Upper lobe of left lung (tissue), 6 donors: ENCODE results near the gene RBFOX2. TPM values are rescaled to one million over a fixed set of nuclear protein-coding genes. Genes with fewer than 3 reads are reported as not detected.

Experiments
- ATAC-seq, 2 donors: fragments of 200-7000 bp; cut with Tn5 transposase; one replicate each; pipeline ENCODE4 v1.9.1; 2022; ENCODE audit warnings: mild to moderate bottlenecking in 2 of 2, moderate library complexity in 2 of 2; ENCODE audit not compliant: low FRiP score in 2 of 2
- DNase-seq, 2 donors: peaks; one replicate each; pipeline ENCODE4 v3.0.0-alpha.2; 2019 to 2020
- H3K27ac ChIP-seq, 4 donors: fragments of 200-600 bp; sonication (generic); one replicate each; pipeline ENCODE4 v1.5.1; 2016 to 2019
- H3K27me3 ChIP-seq, 4 donors: fragments of 200-600 bp; sonication (generic); one replicate each; pipeline ENCODE4 v1.5.1; 2017 to 2019
- H3K36me3 ChIP-seq, 4 donors: fragments of 200-600 bp; sonication (generic); one replicate each; pipeline ENCODE4 v1.5.1; 2016 to 2019
- H3K4me1 ChIP-seq, 4 donors: fragments of 200-600 bp; sonication (generic); one replicate each; pipeline ENCODE4 v1.5.1; 2018 to 2019
- H3K4me3 ChIP-seq, 4 donors: fragments of 200-600 bp; sonication (generic); one replicate each; pipeline ENCODE4 v1.5.1; 2017 to 2019; ENCODE audit warnings: mild to moderate bottlenecking in 2 of 4, moderate library complexity in 1 of 4
- H3K9me3 ChIP-seq, 4 donors: fragments of 200-600 bp; sonication (generic); one replicate each; pipeline ENCODE4 v1.5.1; 2018 to 2019
- EP300 ChIP-seq, 4 donors: sonication (generic); formaldehyde crosslinking; IDR thresholded peaks; one replicate each; pipeline ENCODE4 v1.5.1; 2017; ENCODE audit warnings: antibody characterized with exemption in 4 of 4, control low read depth in 2 of 4
- POLR2A ChIP-seq, 4 donors: fragments of 450-650 bp; IDR thresholded peaks; one replicate each; pipeline ENCODE4 v1.5.1; 2016 to 2017; ENCODE audit warnings: antibody characterized with exemption in 4 of 4, mild to moderate bottlenecking in 2 of 4
- POLR2AphosphoS5 ChIP-seq, 2 donors: sonication (generic); formaldehyde crosslinking; IDR thresholded peaks; one replicate each; pipeline ENCODE4 v1.5.1; 2017; ENCODE audit warnings: antibody characterized with exemption in 2 of 2
- WGBS, 2 donors: methylation state at CpG; one replicate each; pipeline ENCODE4 v1.1.5; 2017 to 2018; 5-methylcytosine and 5-hydroxymethylcytosine counted together
- total RNA-seq, 6 donors: library from RNA; depleted of rRNA in 4 of 6; stranded (reverse); fragments of >200 nt in 4 of 6; gene quantifications; one replicate each; pipeline versions ENCODE4 v1.1.0 to v1.2.1, GENCODE V29; 2016 to 2021
- TF ChIP-seq, protein P1 (sequence below), 6 experiments: fragments of 450-650 bp in 4 of 6; fragments of 200-600 bp in 2 of 6; sonication (generic) in 2 of 6; IDR thresholded peaks; one replicate each; pipeline ENCODE4 v1.5.1; 2016 to 2019; ENCODE audit warnings: antibody characterized with exemption in 6 of 6
- donor health status: DM: no; HTN: no; CAD: no; lungs with moderate emphysema.
- donor health status: DM: no; HTN: yes; CAD: no; lungs with severe emphysema.

The RBFOX2 gene
- total RNA-seq, 6 donors from 2014 or later, result 47.8 to 86.4 (median 54.5) TPM

DNA sequence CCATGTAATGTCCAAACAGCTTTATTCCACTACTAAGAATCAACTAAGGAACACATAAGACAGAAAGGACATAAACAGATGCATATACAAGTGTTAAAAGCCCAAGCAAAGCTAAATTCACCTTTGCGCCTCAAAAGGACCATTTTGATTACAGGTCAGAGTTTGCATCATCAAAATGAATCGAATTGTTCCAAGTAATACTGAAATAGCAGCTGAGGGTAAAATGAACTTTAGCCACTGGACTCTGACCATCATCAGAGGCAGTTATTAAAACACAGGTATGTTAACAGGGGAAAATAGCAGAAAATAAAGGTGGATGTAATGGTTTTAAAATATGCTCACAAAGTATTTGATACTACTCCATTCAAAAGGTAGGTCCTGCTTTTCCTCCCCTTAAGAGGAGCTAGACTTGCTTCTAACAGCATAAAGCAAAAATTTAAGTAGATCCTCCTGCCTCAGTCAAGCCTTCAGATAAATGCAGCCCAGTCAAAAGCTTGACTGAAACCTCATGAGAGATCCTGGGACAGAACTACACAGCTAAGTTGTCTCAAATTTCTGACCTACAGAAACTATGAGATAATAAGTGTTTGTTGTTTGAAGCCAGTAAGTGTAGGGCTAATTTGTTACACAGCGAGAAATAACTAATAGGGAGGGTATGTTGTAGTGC lies 35.4 kb downstream of the RBFOX2 start:
- Histone ChIP-seq H3K36me3 (no peaks in the 10 kb centered on the region), H3K27me3 (no peaks in the 10 kb centered on the region), H3K27ac (no peak overlapping the region), H3K4me1 (peaks cover 2 to 14% (median 8%) of the 10 kb centered on the region in 4 donors), H3K4me3 (no peak overlapping the region), H3K9me3 (no peaks in the 10 kb centered on the region)
- 95 to 97% methylated on average over 3 of the region's 3 CpGs for WGBS, 2 donors
- ATAC-seq, result no peak
- TF ChIP-seq POLR2A (IDR thresholded peaks at IDR 0.05) (no peak), EP300 (IDR thresholded peaks at IDR 0.05) (no peak), POLR2AphosphoS5 (IDR thresholded peaks at IDR 0.05) (no peak)
- TF ChIP-seq, protein P1, sequence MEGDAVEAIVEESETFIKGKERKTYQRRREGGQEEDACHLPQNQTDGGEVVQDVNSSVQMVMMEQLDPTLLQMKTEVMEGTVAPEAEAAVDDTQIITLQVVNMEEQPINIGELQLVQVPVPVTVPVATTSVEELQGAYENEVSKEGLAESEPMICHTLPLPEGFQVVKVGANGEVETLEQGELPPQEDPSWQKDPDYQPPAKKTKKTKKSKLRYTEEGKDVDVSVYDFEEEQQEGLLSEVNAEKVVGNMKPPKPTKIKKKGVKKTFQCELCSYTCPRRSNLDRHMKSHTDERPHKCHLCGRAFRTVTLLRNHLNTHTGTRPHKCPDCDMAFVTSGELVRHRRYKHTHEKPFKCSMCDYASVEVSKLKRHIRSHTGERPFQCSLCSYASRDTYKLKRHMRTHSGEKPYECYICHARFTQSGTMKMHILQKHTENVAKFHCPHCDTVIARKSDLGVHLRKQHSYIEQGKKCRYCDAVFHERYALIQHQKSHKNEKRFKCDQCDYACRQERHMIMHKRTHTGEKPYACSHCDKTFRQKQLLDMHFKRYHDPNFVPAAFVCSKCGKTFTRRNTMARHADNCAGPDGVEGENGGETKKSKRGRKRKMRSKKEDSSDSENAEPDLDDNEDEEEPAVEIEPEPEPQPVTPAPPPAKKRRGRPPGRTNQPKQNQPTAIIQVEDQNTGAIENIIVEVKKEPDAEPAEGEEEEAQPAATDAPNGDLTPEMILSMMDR (IDR thresholded peaks at IDR 0.05), result no peak
- DNase-seq, result no peak

DNA sequence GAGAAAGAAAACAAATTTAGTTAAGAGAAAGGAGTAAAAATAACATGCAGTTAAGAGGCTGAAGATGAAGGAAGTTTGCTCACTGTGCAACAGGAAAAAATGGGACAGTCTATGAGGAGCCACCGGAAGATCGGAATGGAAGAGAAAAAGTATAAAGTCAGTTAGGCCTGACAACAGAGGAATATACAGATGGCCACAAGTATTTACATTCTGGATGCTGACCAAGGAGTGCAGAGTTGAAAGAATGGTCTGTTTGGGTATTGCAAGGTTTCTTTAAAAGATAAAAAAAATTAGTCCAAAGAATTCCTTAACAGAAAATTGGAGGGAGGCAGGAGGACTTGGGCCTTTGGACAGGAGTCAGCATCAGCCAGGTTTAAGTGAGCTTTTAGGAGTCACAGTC lies 37.5 kb downstream of the RBFOX2 start:
- Histone ChIP-seq H3K27ac (no peak overlapping the region), H3K36me3 (no peaks in the 10 kb centered on the region), H3K9me3 (no peaks in the 10 kb centered on the region), H3K27me3 (no peaks in the 10 kb centered on the region), H3K4me1 (peaks cover 3 to 14% (median 7%) of the 10 kb centered on the region in 4 donors), H3K4me3 (no peak overlapping the region)
- DNase-seq (no peak), ATAC-seq (no peak)
- TF ChIP-seq POLR2AphosphoS5 (IDR thresholded peaks at IDR 0.05) (no peak), EP300 (IDR thresholded peaks at IDR 0.05) (no peak), POLR2A (IDR thresholded peaks at IDR 0.05) (no peak)
- TF ChIP-seq, protein P1 (IDR thresholded peaks at IDR 0.05), result no peak
- 89 to 90% methylated on average over 2 of the region's 2 CpGs for WGBS, 2 donors

DNA sequence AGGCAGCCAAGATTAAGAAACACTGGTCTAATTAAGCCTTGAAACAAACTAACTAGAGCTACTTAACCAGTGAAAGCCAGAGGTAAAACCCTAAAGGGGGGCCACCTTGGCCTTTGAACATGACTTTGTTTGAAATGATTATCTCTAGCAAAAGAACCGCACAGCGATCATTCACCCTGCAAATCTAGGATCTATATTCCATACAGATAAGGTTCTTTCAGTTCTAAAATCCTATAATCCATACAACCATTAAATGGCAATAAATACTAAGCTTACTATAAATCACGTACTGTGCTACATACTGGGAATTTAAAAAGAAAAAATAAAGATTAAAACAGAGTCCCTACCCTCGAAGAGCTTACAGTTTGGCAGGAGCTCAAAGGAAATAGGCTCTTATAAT lies 40.6 kb downstream of the RBFOX2 start:
- TF ChIP-seq POLR2A (IDR thresholded peaks at IDR 0.05), result no peak
- TF ChIP-seq, protein P1 (IDR thresholded peaks at IDR 0.05), result no peak
- no peak for TF ChIP-seq POLR2AphosphoS5 (IDR thresholded peaks at IDR 0.05)
- TF ChIP-seq EP300 (IDR thresholded peaks at IDR 0.05), result no peak
- no peaks in the 10 kb centered on the region for H3K36me3 ChIP-seq
- no peak overlapping the region for H3K4me3 ChIP-seq
- DNase-seq, result no peak
- peaks cover 6 to 15% (median 10%) of the 10 kb centered on the region in 4 donors for H3K4me1 ChIP-seq
- WGBS, 2 donors, result 79 to 84% methylated on average over 4 of the region's 4 CpGs
- no peaks in the 10 kb centered on the region for H3K27me3 ChIP-seq
- H3K27ac ChIP-seq, result no peak overlapping the region
- no peak for ATAC-seq
- no peaks in the 10 kb centered on the region for H3K9me3 ChIP-seq

DNA sequence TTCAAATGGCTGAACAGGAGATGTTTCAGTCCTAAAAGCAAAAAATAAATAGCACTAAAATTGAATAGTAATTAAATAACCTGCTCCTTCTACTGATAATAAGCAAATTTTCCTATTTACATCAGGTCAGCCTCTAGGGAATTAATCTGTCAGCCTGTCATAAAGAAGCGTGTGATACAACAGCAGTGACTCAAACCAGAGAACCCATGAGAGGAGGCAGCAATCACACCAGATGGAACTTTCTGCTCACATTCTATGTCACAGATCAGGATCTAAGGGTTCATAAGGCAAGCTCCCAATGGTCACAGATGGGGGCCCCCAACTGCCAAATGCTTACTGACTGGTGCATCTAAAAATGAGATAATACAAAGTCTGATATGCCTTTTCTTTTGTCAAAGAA lies 41.1 kb downstream of the RBFOX2 start:
- no peak overlapping the region for H3K4me3 ChIP-seq
- H3K27me3 ChIP-seq, result no peaks in the 10 kb centered on the region
- DNase-seq (no peak), ATAC-seq (no peak)
- 76 to 82% methylated on average over 1 of the region's 1 CpG for WGBS, 2 donors
- H3K27ac ChIP-seq, result no peak overlapping the region
- H3K9me3 ChIP-seq, result no peaks in the 10 kb centered on the region
- H3K4me1 ChIP-seq, result peaks cover 6 to 15% (median 10%) of the 10 kb centered on the region in 4 donors
- TF ChIP-seq, protein P1 (IDR thresholded peaks at IDR 0.05), result no peak
- TF ChIP-seq POLR2A (IDR thresholded peaks at IDR 0.05) (no peak), EP300 (IDR thresholded peaks at IDR 0.05) (no peak), POLR2AphosphoS5 (IDR thresholded peaks at IDR 0.05) (no peak)
- H3K36me3 ChIP-seq, result no peaks in the 10 kb centered on the region

DNA sequence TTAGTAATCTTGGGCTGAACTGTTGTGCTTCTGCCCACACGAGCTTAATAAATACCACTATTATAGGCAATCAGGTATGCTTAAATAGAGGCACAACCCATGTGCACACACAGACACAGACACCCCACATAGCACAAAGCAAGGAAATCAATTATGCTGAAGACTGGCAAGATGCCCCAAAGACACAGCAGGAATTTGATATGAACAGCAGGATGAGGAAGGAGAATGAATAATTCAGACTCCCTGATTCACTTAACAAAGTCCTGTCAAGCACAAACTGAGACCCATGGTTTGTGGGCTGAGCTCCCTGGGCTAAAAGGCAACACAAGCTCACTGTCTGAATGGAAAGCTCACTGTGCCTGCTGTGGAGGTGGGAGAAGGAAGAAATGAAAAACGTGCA lies 42.5 kb downstream of the RBFOX2 start:
- DNase-seq, result no peak

More for the DNA sequence above, 42.5 kb downstream of the RBFOX2 start:
- no peak overlapping the region for H3K27ac ChIP-seq
- no peak for TF ChIP-seq EP300 (IDR thresholded peaks at IDR 0.05)
- TF ChIP-seq POLR2AphosphoS5 (IDR thresholded peaks at IDR 0.05), result no peak
- TF ChIP-seq POLR2A (IDR thresholded peaks at IDR 0.05), result no peak
- TF ChIP-seq, protein P1 (IDR thresholded peaks at IDR 0.05), result no peak
- 52 to 74% methylated on average over 2 of the region's 2 CpGs for WGBS, 2 donors
- ATAC-seq, result no peak
- no peaks in the 10 kb centered on the region for H3K9me3 ChIP-seq
- H3K27me3 ChIP-seq, result no peaks in the 10 kb centered on the region
- peaks cover 6 to 12% (median 9%) of the 10 kb centered on the region in 4 donors for H3K4me1 ChIP-seq
- H3K36me3 ChIP-seq, result no peaks in the 10 kb centered on the region
- H3K4me3 ChIP-seq, result no peak overlapping the region
